Measurements from ENCODE around the gene TLE2. TPM values are rescaled to one million over a fixed set of nuclear protein-coding genes. Genes with fewer than 3 reads are reported as not detected.

TLE2 gene
- polyA plus RNA-seq, 2 of the 4 experiments (the other 2 are of a cell fraction), result 2.1 to 2.6 TPM

- TF ChIP-seq ATOH8 (CRISPR knock-in tag; IDR thresholded peaks at IDR 0.05; ENCODE audit: low read depth), result no peak
- TF ChIP-seq NFE2L2 (conservative IDR thresholded peaks at IDR 0.05; ENCODE audit: low read length), result no peak
- no peak for TF ChIP-seq KDM5A (IDR thresholded peaks at IDR 0.05)
- TF ChIP-seq GATA3 (IDR thresholded peaks at IDR 0.05; ENCODE audit: borderline replicate concordance), result peak; percentile 54; the same call in 1 of the 2 replicates
- TF ChIP-seq ZFP36 (IDR thresholded peaks at IDR 0.05; ENCODE audit: borderline replicate concordance, partially characterized antibody), result peak; percentile 39
- no peak for TF ChIP-seq EHF (CRISPR knock-in tag; IDR thresholded peaks at IDR 0.05)
- no peak for TF ChIP-seq BHLHE40 (IDR thresholded peaks at IDR 0.05; ENCODE audit: low read depth, low read length)
- TF ChIP-seq MAX (IDR thresholded peaks at IDR 0.05), result 0 out of 2 replicates have a peak, but pooled peaks have one; percentile 10
- TF ChIP-seq RNF2 (IDR thresholded peaks at IDR 0.05; ENCODE audit: borderline replicate concordance, low read depth), result no peak
- no peak for TF ChIP-seq TP53 (CRISPR knock-in tag; IDR thresholded peaks at IDR 0.05)
- no peak for TF ChIP-seq KDM1A (IDR thresholded peaks at IDR 0.05; ENCODE audit: low read depth)
- no peak for TF ChIP-seq E2F6 (IDR thresholded peaks at IDR 0.05; ENCODE audit: borderline replicate concordance, low read depth)
- TF ChIP-seq HES2 (IDR thresholded peaks at IDR 0.05), result no peak
- TF ChIP-seq JUNB (IDR thresholded peaks at IDR 0.05), result no peak
Measured at GRCh38 chr19:3054972-3055740, 26.1 kb upstream of the TLE2 start (continued).

GRCh38 chr19:3054265-3054971, 25.3 kb upstream of the TLE2 start:
- TF ChIP-seq NR3C1 (IDR thresholded peaks at IDR 0.05) (no peak), NPAS2 (CRISPR knock-in tag; IDR thresholded peaks at IDR 0.05; ENCODE audit: borderline replicate concordance) (no peak), HOXB13 (CRISPR knock-in tag; IDR thresholded peaks at IDR 0.05; ENCODE audit: low read depth) (no peak), ELK1 (IDR thresholded peaks at IDR 0.05; ENCODE audit: low read depth, low read length) (no peak), MAFK (IDR thresholded peaks at IDR 0.05; ENCODE audit: partially characterized antibody) (no peak), TP53 (CRISPR knock-in tag; IDR thresholded peaks at IDR 0.05) (no peak), HOXB5 (CRISPR knock-in tag; IDR thresholded peaks at IDR 0.05) (no peak), ZNF302 (CRISPR knock-in tag; IDR thresholded peaks at IDR 0.05) (no peak), ATOH8 (CRISPR knock-in tag; IDR thresholded peaks at IDR 0.05; ENCODE audit: low read depth) (no peak), CBX8 (IDR thresholded peaks at IDR 0.05) (no peak), HEYL (CRISPR knock-in tag; IDR thresholded peaks at IDR 0.05) (no peak)
- Histone ChIP-seq H3K9me3 (no peaks in the 10 kb centered on the region), H3K4me1 (peaks cover 63% of the 10 kb centered on the region), H3K27ac (peak overlapping the region; percentile 88 to 96), H3K4me3 (no peak overlapping the region; the same call in 2 of the 3 replicates), H3K4me2 (peak overlapping the region; percentile 95)
- 72% methylated on average over 4 of the region's 4 CpGs for whole genome bisulfite sequencing (ENCODE audit: missing lambda C conversion rate)
- ATAC-seq (peak; percentile 5 to 18; a peak in 3 of 6 replicates), FAIRE-seq (no peak), DNase-seq (ENCODE audit: low read depth in 1 of 2, low spot score in 1 of 2) (no peak)
- ChIA-PET POLR2A (interaction anchor here (0.5 to 1.9 kb wide), 2 partner anchors 18 to 988 kb away, joined by 6 to 9 read pairs; no protein-coding TSS in a partner anchor), CTCF (interaction anchor here (0.8 to 2.5 kb wide), 6 partner anchors 14 to 406 kb away, joined by 3 to 6 read pairs (median 3); no protein-coding TSS in a partner anchor)

Data from A549 (cell line).